ENCODE data around the gene NFYA.

DNA sequence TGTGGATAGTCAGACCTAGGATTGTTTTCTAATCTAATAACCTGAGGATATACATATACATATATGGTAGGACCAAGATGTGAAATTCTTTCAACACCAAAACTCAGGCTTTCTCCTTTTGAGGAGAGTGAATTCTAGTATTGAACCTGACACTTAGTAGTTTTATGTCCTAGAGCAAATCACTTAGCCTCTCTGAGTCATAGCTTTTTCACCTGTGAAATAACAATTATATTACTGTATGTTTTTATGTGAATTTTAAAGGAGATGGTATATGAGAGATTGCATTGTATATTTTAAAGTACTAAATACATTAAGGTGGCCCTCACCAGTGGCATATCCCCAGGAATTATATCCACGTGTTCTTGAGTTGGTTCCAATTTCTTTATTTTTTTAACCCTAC, 46.7 kb downstream of the NFYA start:
- TF ChIP-seq POLR2AphosphoS5 (IDR thresholded peaks at IDR 0.05; ENCODE audit: borderline replicate concordance, low read depth, low read length) (no peak), EZH2 (IDR thresholded peaks at IDR 0.05) (no peak), FOXP2 (optimal IDR thresholded peaks at IDR 0.05; ENCODE audit: control extremely low read depth, extremely low read length, insufficient read depth) (no peak)
